NAMALWA (cell line): Measurements from ENCODE around the gene ATE1.
"Not testable (repeated sequence)": the region's sequence is repeated elsewhere in the genome, so short reads cannot be mapped to it uniquely, and the experiment has no call there.

Experiments
- DNase-seq: peaks from one replicate; pipeline ENCODE4 v3.0.0-alpha.2; 2015; ENCODE audit warnings: low spot score

The ATE1 gene

GRCh38 chr10:121927841-121928527, at the start of gene ATE1:
Gene ATE1 (minus strand): TSS chr10:121928031. CDS start chr10:121927949, 82 bp downstream.
- peak; percentile 83 for DNase-seq

GRCh38 chr10:121976607-121977006, 48.8 kb upstream of the ATE1 start:
- DNase-seq, result no peak

GRCh38 chr10:121975295-121976086, 47.7 kb upstream of the ATE1 start:
- no peak for DNase-seq

GRCh38 chr10:121974535-121975294, 46.9 kb upstream of the ATE1 start, which contains the start of gene NSMCE4A:
Gene NSMCE4A (minus strand): TSS chr10:121975217. CDS start chr10:121975165, 52 bp downstream.
- DNase-seq, result peak; percentile 84

GRCh38 chr10:121974019-121974534, 46.2 kb upstream of the ATE1 start:
- DNase-seq, result peak; percentile 58

- not testable (repeated sequence) for DNase-seq
Measured at GRCh38 chr10:121969086-121969485, 41.3 kb upstream of the ATE1 start.

- no peak for DNase-seq
Measured at GRCh38 chr10:121965996-121966395, 38.2 kb upstream of the ATE1 start.

- DNase-seq, result no peak
Measured at GRCh38 chr10:121961456-121961855, 33.6 kb upstream of the ATE1 start.

GRCh38 chr10:121959671-121960070, 31.8 kb upstream of the ATE1 start:
- DNase-seq, result no peak

GRCh38 chr10:121956111-121957061, 28.6 kb upstream of the ATE1 start:
- DNase-seq, result no peak

- no peak for DNase-seq
Measured at GRCh38 chr10:121952226-121952625, 24.4 kb upstream of the ATE1 start.

- no peak for DNase-seq
Measured at GRCh38 chr10:121949451-121949850, 21.6 kb upstream of the ATE1 start.

GRCh38 chr10:121949049-121949448, 21.2 kb upstream of the ATE1 start:
- DNase-seq, result no peak

GRCh38 chr10:121947343-121948330, 19.8 kb upstream of the ATE1 start:
- no peak for DNase-seq

GRCh38 chr10:121942749-121943416, 15.1 kb upstream of the ATE1 start:
- no peak for DNase-seq

- DNase-seq, result no peak
Measured at GRCh38 chr10:121941532-121941931, 13.7 kb upstream of the ATE1 start.

- no peak for DNase-seq
Measured at GRCh38 chr10:121936295-121936694, 8.5 kb upstream of the ATE1 start.

GRCh38 chr10:121935702-121936101, 7.9 kb upstream of the ATE1 start:
- no peak for DNase-seq
